Caki2 (cell line): ENCODE results near the gene CSN1S1. TPM values are rescaled to one million over a fixed set of nuclear protein-coding genes. Genes with fewer than 3 reads are reported as not detected.
A peak's percentile ranks its signal among the peaks of the same experiment; 100 is the strongest.

Experiments used
- DNase-seq: peaks from one replicate; pipeline ENCODE4 v3.0.0-alpha.2; 2015; ENCODE audit warnings: low read depth
- in situ Hi-C: cut with HindIII; loops from 2 replicates; pipeline ENCODE4 v1.10.0; 2016; ENCODE audit warnings: low sequenced_read_pairs, low pct_unique_long_range_greater_than_20kb, mixed read lengths
- total RNA-seq: library from RNA; depleted of rRNA; stranded (reverse); fragments of >200 nt; shearing (Covaris generic); gene quantifications from 2 replicates; pipeline ENCODE4 v1.2.3, GENCODE V29; 2014; ENCODE audit warnings: low replicate concordance; rRNA removed

Gene CSN1S1
- total RNA-seq, 1 experiment from 2014 or later: not detected

- in situ Hi-C loops: no loop called here
- DNase-seq: no peak
Measured at GRCh38 chr4:69977582-69977981, 46.7 kb downstream of the CSN1S1 start.

GRCh38 chr4:69984030-69984443 lies 53.2 kb downstream of the CSN1S1 start:
- peak; percentile 92 for DNase-seq
- in situ Hi-C loops: no loop called here

GRCh38 chr4:69986663-69987062 lies 55.8 kb downstream of the CSN1S1 start:
- in situ Hi-C loops: no loop called here
- no peak for DNase-seq

- in situ Hi-C loops: no loop called here
Measured at GRCh38 chr4:69991016-69991415, 60.1 kb downstream of the CSN1S1 start.

GRCh38 chr4:69994782-69995181 lies 63.9 kb downstream of the CSN1S1 start:
- in situ Hi-C loops: no loop called here
- no peak for DNase-seq

More at GRCh38 chr4:69991016-69991415, 60.1 kb downstream of the CSN1S1 start:
- DNase-seq: no peak

- no peak for DNase-seq
- in situ Hi-C loops: no loop called here
Measured at GRCh38 chr4:69995526-69996016, 64.7 kb downstream of the CSN1S1 start, which contains the start of gene STATH. TSS of gene STATH (plus strand) at chr4:69995966. CDS start at chr4:69998438, 2,472 bp downstream.

Other genes starting within 250 kb of the CSN1S1 start
- not detected in 2 replicates for gene SULT1B1, start 170.4 kb upstream of the CSN1S1 start, total RNA-seq
- not detected in 2 replicates for gene SULT1E1, start 70.9 kb upstream of the CSN1S1 start, total RNA-seq
- not detected in 2 replicates for gene CSN2, start 34.7 kb downstream of the CSN1S1 start, total RNA-seq
- not detected in 2 replicates for gene STATH, start 64.9 kb downstream of the CSN1S1 start, total RNA-seq
- not detected in 2 replicates for gene HTN3, start 97.4 kb downstream of the CSN1S1 start, total RNA-seq
- gene HTN1, start 119.4 kb downstream of the CSN1S1 start, total RNA-seq: 3.4 TPM in 1 of 2 replicates, not detected in the other
- gene PRR27, start 223.2 kb downstream of the CSN1S1 start, total RNA-seq: not detected in 2 replicates